Esophagus muscularis mucosa (tissue), 3 donors: ENCODE results near the gene CEND1.

Experiments
- POLR2A ChIP-seq: fragments of 450-650 bp; IDR thresholded peaks from one replicate; pipeline ENCODE4 v1.6.1; 2017; ENCODE audit warnings: antibody characterized with exemption, moderate library complexity, mild to moderate bottlenecking, low read depth
- TF ChIP-seq, protein P1 (sequence below), 3 experiments: fragments of 200-600 bp in 2 of 3; fragments of 450-650 bp in 1 of 3; sonication (generic) in 2 of 3; IDR thresholded peaks; one replicate each; pipeline ENCODE4 v1.5.1; 2017 to 2019; ENCODE audit warnings: antibody characterized with exemption in 3 of 3, mild to moderate bottlenecking in 2 of 3, moderate library complexity in 1 of 3

DNA sequence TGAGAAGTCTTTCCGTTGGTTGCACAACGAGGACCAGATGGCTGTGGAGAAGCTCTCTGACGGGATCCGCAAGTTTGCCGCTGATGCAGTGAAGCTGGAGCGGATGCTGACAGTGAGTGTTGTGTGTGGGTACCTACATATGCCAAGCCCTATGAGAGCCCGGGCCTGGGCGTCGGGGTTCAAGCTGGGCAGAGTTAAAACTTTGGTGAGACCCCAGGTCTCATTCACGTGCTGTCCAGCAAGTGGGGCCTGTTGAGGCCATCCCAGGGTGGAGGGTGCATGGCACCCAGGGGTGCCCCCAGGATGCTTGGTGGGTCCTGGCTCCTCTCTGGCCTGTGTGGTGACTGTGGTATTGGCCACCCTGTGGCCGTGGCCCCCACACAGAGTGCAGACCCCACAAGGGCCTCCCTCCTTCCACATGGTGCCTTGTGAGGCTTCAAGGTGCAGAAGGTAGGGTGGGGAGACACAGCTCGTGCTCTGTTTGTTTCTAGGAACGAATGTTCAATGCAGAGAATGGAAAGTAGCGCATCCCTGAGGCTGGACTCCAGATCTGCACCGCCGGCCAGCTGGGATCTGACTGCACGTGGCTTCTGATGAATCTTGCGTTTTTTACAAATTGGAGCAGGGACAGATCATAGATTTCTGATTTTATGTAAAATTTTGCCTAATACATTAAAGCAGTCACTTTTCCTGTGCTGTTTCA lies 25.4 kb downstream of the CEND1 start:
- no peak for TF ChIP-seq POLR2A
- TF ChIP-seq, protein P1, sequence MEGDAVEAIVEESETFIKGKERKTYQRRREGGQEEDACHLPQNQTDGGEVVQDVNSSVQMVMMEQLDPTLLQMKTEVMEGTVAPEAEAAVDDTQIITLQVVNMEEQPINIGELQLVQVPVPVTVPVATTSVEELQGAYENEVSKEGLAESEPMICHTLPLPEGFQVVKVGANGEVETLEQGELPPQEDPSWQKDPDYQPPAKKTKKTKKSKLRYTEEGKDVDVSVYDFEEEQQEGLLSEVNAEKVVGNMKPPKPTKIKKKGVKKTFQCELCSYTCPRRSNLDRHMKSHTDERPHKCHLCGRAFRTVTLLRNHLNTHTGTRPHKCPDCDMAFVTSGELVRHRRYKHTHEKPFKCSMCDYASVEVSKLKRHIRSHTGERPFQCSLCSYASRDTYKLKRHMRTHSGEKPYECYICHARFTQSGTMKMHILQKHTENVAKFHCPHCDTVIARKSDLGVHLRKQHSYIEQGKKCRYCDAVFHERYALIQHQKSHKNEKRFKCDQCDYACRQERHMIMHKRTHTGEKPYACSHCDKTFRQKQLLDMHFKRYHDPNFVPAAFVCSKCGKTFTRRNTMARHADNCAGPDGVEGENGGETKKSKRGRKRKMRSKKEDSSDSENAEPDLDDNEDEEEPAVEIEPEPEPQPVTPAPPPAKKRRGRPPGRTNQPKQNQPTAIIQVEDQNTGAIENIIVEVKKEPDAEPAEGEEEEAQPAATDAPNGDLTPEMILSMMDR (IDR thresholded peaks at IDR 0.05), result no peak
